Middle frontal gyrus (tissue), 1 donor: ENCODE measurements around the gene ADGRD1.

Source experiments
- DNase-seq: peaks from one replicate; pipeline ENCODE4 v3.0.0-alpha.2; 2015; ENCODE audit warnings: low spot score; ENCODE audit errors: extremely low spot score

Gene ADGRD1

GRCh38 chr12:130965668-130966067, 12.0 kb downstream of the ADGRD1 start:
- no peak for DNase-seq

DNA sequence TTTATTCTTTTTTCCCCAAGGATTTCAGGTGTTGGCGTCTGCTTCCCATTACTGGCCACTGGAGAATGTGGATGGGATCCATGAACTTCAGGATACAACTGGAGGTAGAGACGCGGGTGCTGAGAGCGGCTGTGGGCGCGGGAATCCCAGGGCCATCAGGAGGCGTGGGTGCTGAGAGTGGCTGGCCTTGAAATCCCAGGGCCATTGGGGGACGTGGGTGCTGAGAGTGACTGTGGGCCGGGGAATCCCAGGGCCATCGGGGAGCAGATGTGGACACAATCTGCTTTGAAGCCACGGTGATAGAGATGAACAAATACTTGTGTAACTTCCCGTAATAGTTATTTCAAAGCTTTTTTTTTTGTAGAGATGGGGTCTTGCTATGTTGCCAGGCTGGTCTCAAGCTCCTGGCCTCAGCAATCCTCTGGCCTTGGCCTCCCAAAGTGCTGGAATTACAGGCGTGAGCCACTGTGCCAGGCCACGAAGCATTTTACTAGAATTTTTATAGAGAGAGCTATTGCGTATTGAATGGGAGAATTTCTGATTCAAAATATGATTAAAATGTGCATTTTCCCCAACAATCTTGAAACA, 12.8 kb downstream of the ADGRD1 start:
- DNase-seq, result no peak

DNA sequence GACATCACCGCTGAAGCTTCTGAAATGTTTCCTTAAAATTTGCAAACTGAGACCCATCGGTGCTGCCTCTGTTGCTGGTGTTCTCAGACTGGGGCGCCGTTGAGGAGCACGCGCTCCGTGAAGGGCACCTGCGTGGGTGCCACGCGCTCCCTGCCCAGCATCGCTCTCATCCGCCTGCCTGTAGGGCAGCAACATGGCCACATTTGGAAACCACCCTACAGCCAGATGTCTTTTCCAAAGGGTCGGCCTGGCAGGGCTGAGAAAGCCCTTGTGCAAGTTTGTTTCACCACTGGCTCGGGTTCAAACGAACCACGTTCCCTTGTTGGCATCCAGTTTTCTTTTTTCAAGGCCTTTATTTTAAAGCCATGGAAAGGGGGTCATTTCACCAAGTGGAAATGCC, 13.9 kb downstream of the ADGRD1 start:
- no peak for DNase-seq

DNA sequence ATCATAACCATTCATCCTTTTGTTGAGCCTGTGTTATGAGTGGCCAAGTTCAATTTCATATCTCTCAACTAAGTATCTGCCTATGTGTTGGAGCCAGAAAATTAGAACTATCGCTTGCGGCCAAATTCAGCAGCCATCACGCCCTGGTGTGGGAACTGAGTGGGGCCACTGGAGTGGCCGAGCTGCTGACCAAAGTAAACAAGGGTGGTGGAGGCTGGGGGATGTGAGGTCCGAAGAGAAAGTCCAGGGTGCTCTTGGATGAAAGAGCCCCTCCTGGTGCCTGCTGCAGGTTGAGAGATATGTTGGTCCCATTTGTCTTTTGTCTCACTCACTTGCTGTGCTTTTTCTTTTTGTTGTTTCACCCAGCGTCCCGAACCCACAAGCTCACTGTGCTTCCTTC, 14.9 kb downstream of the ADGRD1 start:
- DNase-seq, result no peak

- DNase-seq, result no peak
Measured at GRCh38 chr12:130969223-130969622, 15.5 kb downstream of the ADGRD1 start.

DNA sequence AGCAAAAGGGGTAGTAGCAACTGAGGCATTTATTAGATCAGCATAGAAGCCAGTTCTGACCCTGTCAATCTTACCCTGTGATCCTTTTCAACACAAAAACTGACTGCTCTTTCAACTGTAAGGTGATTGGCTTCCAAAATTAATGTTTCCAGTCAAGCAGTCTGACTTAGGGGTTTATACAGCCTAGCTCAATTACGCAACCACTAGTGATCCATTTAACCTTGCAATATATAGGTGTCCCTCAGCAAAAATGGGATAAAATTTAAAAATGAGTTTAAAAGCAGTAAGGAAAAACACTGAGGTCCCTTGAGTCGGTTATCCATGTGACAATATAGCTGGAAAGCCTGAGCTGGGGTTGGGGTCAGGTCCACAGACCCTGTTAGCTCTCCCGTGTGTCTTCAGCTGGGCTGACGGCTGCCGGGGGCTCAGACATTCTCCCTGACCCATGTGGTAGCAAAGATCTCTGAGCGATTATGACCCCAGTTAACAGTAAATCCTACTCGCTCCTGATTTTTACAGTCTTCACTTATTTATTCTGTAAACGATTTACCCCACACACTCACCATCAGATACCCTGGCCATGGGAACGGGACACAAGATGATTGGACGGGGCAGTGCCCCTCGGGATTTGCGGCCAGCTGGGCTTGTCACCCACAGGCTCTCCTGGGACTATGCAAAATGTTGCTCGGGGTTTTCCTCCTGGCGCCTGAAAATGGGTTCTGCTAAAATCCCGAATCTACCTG, 16.6 kb downstream of the ADGRD1 start:
- DNase-seq, result no peak

GRCh38 chr12:130970908-130971233, 17.2 kb downstream of the ADGRD1 start:
- DNase-seq, result no peak

- no peak for DNase-seq
Measured at GRCh38 chr12:130971925-130972585, 18.3 kb downstream of the ADGRD1 start.

GRCh38 chr12:130972586-130972950, 18.9 kb downstream of the ADGRD1 start:
- DNase-seq, result no peak

DNA sequence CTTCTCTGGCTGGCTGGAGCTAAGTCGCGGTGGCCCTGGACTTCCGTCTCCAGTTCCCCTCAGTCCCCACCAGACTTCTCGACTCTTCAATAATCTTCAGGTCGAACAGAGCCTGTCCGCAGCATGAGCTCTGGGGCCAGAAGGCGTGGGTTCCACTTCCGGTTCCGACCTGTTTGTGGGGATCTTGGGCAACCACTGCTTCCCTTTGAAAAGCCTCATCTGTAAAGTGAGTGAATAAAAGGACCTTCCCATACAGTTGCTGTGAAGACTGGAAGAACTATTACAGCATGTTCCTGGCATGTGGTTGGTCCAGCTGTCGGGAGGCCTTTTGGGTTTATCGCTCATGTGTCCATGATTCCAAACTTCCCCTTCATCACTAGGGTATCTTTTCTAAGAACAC, 19.4 kb downstream of the ADGRD1 start:
- DNase-seq, result no peak

DNA sequence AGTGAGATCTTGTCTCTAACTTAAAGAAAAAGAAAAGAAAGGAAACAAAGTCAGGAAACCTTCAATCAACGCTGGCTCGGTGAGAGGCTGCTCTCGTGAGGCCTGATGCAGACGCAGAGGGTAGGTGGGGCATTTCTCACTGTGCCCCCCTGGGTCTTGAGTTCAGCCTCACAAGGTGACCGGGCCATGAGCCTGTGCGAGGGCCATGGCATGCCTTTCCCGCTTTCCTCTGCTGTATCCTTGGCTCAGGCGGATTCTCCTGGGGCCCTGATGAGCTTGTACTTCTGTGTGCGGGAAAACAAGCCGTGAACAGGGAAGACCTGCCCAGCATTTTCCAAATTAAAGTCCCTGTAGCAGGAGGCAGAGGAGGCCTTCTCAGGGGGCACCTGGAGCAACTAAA, 20.2 kb downstream of the ADGRD1 start:
- DNase-seq, result no peak

- DNase-seq, result no peak
Measured at GRCh38 chr12:130975116-130975515, 21.4 kb downstream of the ADGRD1 start.

DNA sequence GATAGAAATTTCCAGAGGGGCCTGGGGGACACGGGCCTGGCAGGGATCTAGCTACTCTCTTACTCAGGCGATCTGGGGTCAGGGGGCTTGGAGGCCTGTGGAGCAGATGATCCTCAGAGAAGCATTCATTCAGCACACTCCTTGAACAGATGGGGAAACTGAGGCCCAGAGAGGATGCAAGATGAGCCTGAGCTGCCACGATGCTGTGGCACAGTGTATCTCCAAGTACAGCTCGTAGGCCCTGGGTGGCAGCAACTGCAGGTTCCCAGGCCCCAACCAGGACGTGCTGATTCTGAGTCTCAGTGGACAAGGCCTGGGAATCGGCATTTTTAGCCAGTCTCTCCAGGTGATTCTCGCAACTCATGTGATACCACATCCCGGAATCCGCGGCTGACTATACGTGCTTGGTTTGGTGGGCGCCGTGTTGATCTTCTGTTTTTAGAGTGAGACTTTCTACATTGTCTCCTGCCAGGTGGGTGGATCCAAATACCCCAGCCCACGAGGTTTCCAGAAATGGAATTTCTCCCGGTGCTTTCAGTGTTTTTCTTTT, 22.5 kb downstream of the ADGRD1 start:
- no peak for DNase-seq

- no peak for DNase-seq
Measured at GRCh38 chr12:130977046-130977742, 23.5 kb downstream of the ADGRD1 start.

DNA sequence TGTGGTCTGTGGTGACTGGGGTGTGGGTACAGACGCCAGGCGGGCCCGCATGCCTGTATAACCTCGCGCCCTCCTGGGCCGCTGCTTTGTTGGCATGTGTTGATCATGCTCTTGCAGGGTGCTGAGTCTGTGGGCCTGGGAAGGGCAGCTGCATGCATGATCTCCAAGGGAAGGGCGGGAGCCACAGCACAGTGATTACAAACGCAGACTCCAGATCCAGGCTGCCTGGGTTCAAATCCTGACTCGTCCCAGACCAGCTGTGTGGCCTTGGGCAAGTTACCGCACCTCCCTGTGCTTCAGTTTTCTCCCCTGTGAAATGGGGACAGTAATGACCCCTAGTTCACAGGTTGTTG, 24.0 kb downstream of the ADGRD1 start:
- DNase-seq, result no peak

- no peak for DNase-seq
Measured at GRCh38 chr12:130978785-130979184, 25.1 kb downstream of the ADGRD1 start.

- DNase-seq, result no peak
Measured at GRCh38 chr12:130981074-130981742, 27.5 kb downstream of the ADGRD1 start.

GRCh38 chr12:130981911-130982310, 28.2 kb downstream of the ADGRD1 start:
- DNase-seq, result no peak

DNA sequence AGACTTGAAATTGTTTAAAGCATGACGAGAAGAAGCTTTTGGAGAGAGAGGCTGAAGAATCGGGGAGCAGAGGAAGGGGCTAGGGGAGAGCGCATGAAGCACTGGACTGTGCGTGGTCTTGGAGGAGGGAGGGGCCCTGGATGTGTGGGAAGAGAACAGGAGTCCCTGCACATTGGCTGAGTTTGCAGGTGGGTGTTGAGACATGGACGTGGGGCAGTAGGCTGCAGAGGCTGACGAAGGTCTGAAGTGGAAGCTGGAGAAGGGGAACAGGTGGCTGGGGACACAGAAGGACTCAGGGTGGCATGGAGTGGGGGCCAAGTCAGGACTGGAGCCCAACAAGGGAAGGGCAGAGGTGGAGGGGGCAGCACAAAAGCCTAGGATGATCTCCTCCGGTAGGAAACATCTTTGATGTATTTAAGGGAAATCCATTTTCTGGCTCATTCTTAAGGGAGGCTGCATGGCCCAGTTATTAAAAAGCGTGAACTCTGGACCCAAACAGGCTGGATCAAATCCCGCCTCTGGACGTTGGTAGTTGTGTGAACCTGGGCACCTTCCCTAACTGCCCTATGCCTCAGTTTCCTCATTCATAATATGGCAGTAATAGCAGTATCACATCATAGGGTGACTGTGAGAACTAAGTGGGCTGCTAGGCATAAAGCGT, 29.0 kb downstream of the ADGRD1 start:
- DNase-seq, result no peak

- DNase-seq, result no peak
Measured at GRCh38 chr12:130983328-130984017, 29.8 kb downstream of the ADGRD1 start.
